Rectal smooth muscle tissue (tissue), 1 donor: ENCODE measurements around the gene GNAO1.

Source experiments
- H3K27ac ChIP-seq: one replicate; pipeline ENCODE4 v1.7.0; 2013; ENCODE audit warnings: low read depth, low read length, inconsistent platforms
- H3K27me3 ChIP-seq: one replicate; pipeline ENCODE4 v1.7.0; 2013; ENCODE audit warnings: low read length; ENCODE audit not compliant: control insufficient read depth, insufficient read depth
- H3K36me3 ChIP-seq: one replicate; pipeline ENCODE4 v1.7.0; 2013; ENCODE audit warnings: low read length; ENCODE audit not compliant: control insufficient read depth, insufficient read depth
- H3K4me1 ChIP-seq: one replicate; pipeline ENCODE4 v1.7.0; 2013; ENCODE audit warnings: low read length; ENCODE audit not compliant: control insufficient read depth, insufficient read depth
- H3K4me3 ChIP-seq: one replicate; pipeline ENCODE4 v1.7.0; 2013; ENCODE audit warnings: low read length
- H3K9ac ChIP-seq: one replicate; pipeline ENCODE4 v1.7.0; 2013; ENCODE audit warnings: low read length

Gene GNAO1

DNA sequence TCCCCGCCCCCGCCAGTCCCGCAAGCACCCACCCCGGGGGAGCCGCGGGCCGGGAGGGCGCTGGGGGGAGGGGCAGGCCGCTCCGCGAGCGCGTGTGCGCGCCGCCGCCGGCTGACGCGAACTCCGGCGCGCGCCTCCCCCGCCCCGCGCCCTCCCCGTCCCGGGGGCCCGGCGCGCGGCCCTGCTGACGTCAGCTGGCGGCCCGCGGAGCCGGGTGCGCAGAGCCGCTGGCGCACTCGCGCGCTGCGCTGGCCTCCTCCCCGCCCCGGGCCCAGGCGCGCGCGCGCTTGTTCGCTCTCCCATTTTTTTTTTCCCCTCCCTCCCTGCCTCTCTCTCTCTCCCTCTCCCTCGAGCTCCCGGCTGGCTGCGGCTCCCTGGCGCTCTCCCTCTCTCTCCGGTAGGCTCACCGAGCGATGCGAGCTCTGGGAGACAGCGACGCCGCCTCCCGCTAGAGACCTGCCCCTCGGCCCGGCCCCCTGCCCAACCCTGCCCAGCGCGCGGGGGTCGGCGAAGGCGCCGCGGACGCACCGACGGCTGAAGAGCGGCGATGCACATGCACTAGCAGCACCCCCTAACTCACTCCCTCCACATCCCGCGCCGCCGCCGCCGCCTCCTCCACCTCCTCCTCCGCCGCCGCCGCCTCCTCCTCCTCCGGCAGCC lies at the start of gene GNAO1:
GNAO1 (plus strand) TSS at position 334 of the 660 bp plus-strand sequence. CDS start 747 bp downstream, outside the sequence.
- Histone ChIP-seq H3K4me1 (peaks cover 8% of the 10 kb centered on the region), H3K36me3 (no peaks in the 10 kb centered on the region), H3K27me3 (peaks cover 2% of the 10 kb centered on the region), H3K4me3 (peak within 1 kb of the TSS; percentile 68), H3K9ac (peak within 1 kb of the TSS; percentile 59), H3K27ac (peak within 1 kb of the TSS; percentile 94)

DNA sequence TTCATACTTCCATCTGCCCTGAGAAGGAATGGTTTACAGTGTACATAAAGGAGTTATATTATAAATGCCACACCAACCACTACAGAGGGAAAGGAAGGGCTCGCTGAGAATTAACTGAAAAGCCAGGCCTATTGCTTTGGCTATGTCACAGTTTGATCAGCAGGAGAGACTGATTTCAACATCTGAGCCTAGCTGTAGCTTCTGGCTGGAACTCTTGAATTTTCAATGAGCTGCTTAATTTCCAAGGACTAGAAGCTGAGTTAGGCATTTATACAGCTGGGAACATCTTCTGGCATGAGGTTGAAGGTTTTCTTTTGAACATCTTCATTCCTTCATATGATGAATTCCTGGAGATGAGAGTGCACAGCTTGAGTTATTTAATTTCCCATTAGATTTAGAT lies 47.6 kb upstream of the GNAO1 start:
- Histone ChIP-seq H3K36me3 (no peaks in the 10 kb centered on the region), H3K27me3 (no peaks in the 10 kb centered on the region), H3K4me1 (no peaks in the 10 kb centered on the region), H3K4me3 (no peak overlapping the region), H3K27ac (no peak overlapping the region), H3K9ac (no peak overlapping the region)

DNA sequence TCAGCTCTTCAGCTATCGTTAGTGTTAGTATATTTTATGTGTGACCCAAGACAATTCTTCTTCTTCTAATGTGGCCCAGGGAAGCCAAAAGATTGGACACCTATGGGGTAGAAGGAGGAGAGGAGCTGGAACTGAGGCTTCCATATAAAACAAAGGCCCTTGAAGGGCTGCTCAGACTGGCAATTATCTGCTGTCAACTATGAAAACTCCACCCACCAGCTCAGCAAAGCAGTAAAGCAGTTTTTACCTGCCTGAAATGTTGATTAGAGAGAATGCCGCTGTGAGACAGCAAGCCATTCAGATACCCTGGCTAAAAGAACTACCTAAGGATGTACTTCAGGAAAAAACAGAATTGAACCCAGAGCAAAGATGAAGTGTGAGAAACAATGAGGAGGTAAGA lies 45.9 kb upstream of the GNAO1 start:
- H3K27me3 ChIP-seq, result no peaks in the 10 kb centered on the region
- H3K4me1 ChIP-seq, result peaks cover 2% of the 10 kb centered on the region
- no peak overlapping the region for H3K4me3 ChIP-seq
- H3K36me3 ChIP-seq, result no peaks in the 10 kb centered on the region
- H3K9ac ChIP-seq, result no peak overlapping the region
- H3K27ac ChIP-seq, result no peak overlapping the region

DNA sequence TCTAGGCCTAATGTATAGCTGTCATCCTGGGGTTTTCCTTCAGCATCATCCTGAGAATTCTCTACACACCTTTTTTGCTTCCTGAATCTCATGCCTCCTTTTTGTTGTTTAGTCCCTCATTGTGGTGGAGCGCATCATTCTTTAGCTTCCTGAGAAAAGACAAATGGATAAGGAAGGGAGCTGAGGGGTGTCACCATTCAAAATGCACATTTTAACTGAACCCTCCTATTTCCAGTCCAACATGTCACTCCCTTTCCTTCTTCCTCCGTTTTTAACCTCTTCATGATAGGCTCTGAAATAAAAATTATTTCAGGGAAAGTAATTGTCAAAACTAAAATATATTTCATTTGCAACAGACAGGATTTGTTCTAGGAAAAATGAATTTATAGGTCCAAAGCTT lies 39.7 kb upstream of the GNAO1 start:
- Histone ChIP-seq H3K9ac (no peak overlapping the region), H3K27me3 (no peaks in the 10 kb centered on the region), H3K4me3 (no peak overlapping the region), H3K27ac (no peak overlapping the region), H3K4me1 (peaks cover 2% of the 10 kb centered on the region), H3K36me3 (no peaks in the 10 kb centered on the region)

DNA sequence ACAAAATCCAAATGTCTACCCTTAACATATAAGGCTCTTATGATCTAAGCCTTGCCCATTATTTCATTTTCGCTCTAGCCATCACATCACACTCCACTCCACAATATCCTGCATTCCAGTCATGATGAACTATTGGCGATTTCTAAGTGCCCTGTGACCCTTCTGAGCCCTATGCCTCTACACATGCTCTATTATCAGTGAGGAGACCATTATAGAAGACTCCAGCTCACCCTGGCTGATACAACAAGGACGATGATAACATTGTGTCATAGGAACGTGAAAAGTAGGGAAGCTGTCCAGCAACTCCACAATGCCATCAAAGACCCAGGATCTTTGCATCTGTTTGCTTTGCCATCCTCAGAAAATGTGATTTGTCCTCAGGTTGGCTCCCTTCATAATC lies 29.6 kb upstream of the GNAO1 start:
- Histone ChIP-seq H3K9ac (no peak overlapping the region), H3K4me1 (peaks cover 6% of the 10 kb centered on the region), H3K27ac (no peak overlapping the region), H3K27me3 (no peaks in the 10 kb centered on the region), H3K36me3 (no peaks in the 10 kb centered on the region), H3K4me3 (no peak overlapping the region)

DNA sequence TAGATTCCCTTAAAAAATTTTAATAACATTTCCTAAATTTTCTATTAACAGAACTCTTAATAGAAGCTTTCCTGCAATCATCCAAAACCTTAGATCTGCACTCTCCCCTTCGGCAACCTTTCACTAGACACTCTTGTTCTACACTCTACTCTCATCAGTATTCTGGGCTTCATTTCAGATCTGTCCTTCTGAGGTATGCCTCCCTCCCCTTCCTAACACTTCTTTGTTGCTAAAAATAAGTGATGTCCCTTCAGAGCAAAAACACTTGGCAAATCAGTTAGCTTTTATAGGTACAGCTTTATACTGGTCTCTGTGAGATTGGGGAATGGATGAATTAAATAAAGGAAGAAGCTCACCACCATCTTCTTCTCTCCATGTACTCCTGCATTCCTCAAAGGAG lies 28.2 kb upstream of the GNAO1 start:
- no peaks in the 10 kb centered on the region for H3K36me3 ChIP-seq
- peaks cover 6% of the 10 kb centered on the region for H3K4me1 ChIP-seq

DNA sequence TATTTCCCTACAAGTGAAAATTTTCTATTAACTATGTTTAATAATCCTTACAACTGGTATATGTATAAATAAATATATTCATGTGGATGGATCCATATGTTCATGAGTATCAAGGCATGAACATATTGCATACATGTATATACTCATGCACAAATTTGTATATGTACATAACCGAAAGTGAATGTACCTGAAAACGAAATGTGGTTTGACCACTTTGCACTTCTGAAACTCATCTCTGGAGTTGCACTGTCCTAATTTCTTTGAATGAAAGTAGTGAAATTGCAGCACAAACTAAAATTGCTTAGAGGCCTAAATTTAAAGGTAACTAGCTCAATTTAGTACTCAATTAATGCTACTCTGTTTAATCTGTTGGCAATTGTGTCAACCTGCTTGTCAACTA lies 27.4 kb upstream of the GNAO1 start:
- Histone ChIP-seq H3K36me3 (no peaks in the 10 kb centered on the region), H3K27ac (no peak overlapping the region), H3K4me1 (peaks cover 6% of the 10 kb centered on the region), H3K9ac (no peak overlapping the region), H3K27me3 (no peaks in the 10 kb centered on the region), H3K4me3 (no peak overlapping the region)

More for the DNA sequence above, 28.2 kb upstream of the GNAO1 start:
- H3K27me3 ChIP-seq, result no peaks in the 10 kb centered on the region
- no peak overlapping the region for H3K27ac ChIP-seq
- no peak overlapping the region for H3K9ac ChIP-seq
- no peak overlapping the region for H3K4me3 ChIP-seq

DNA sequence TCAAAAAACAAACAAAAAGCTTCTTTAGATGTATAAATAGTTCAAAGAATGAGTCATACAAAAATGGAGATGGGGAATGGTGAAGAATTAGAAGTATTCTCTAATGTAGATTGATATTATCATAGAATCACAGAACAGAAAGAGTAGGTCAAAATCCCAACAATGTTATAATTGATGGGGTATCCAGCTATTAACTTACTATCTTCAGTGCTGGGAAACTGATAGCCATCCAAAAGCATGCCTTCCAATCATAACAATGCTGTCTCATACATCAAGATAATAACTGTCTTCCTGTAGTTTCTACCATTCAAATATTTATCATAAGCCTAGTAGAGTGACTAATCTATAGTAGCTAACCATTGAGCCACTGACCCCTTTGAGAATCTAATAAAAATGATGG lies 26.7 kb upstream of the GNAO1 start:
- Histone ChIP-seq H3K4me1 (peaks cover 6% of the 10 kb centered on the region), H3K36me3 (no peaks in the 10 kb centered on the region), H3K9ac (no peak overlapping the region), H3K27me3 (no peaks in the 10 kb centered on the region), H3K4me3 (no peak overlapping the region), H3K27ac (no peak overlapping the region)

DNA sequence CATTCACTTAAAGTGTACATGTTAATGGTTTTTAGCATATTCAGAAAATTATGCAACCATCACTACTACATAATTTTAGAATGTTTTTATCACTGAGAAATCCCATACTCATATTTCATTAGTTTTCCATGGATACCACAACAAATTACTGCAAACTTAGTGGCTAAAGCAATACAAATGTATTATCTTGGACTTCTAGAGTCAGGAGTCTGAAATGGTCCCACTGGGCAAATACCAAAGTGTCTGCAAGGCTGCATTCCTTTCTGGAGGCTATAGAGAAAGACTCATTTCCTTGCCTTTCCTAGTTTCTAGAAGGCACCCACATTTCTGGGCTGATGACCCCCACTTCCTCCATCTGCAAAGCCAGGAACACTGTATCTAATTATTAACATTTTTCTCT lies 16.9 kb upstream of the GNAO1 start:
- Histone ChIP-seq H3K4me3 (no peak overlapping the region), H3K27me3 (no peaks in the 10 kb centered on the region)

DNA sequence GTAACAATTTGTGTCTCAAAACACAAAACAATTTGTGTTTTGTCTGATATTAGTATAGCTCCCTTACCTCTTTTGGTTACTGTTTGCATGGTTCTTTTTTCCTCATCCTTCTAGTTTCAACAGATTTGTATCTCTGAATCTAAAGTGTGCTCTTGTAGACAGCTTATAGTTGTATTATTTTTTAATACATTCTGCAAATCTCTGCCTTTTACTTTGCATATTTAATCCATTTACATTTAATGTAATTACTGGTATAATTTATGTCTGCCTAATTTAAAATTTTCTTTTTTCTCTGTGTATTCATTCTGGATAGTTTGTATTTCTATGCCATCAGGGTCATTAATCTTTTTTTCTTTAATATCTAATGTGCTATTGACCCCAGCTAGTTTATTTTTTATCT lies 9.9 kb upstream of the GNAO1 start:
- Histone ChIP-seq H3K9ac (no peak overlapping the region), H3K4me3 (no peak overlapping the region), H3K4me1 (no peaks in the 10 kb centered on the region), H3K27me3 (no peaks in the 10 kb centered on the region), H3K27ac (no peak overlapping the region), H3K36me3 (no peaks in the 10 kb centered on the region)

More for the DNA sequence above, 16.9 kb upstream of the GNAO1 start:
- Histone ChIP-seq H3K9ac (no peak overlapping the region), H3K27ac (no peak overlapping the region), H3K36me3 (no peaks in the 10 kb centered on the region), H3K4me1 (no peaks in the 10 kb centered on the region)

DNA sequence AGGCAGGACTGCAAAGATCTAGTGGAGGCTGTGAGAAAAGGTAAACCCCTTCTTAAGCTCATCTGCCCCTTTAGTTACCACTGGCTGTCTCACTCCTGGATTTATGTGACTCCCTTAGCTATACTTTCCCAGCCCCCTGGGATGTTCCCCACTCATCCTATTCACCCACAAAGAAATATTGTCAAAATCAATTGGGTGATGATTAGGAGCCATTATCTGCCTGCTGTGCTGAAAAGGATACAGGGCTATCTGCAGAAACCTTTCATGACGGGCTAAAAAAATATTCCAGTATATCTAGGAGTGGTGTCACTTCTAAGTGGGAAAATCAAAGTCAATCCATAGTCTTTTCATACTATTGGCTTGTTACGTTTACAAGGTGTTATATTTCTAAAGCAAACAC lies 8.0 kb upstream of the GNAO1 start:
- H3K4me3 ChIP-seq, result no peak overlapping the region
- H3K27ac ChIP-seq, result no peak overlapping the region
- no peaks in the 10 kb centered on the region for H3K36me3 ChIP-seq
- H3K27me3 ChIP-seq, result no peaks in the 10 kb centered on the region
- H3K9ac ChIP-seq, result no peak overlapping the region
- no peaks in the 10 kb centered on the region for H3K4me1 ChIP-seq

DNA sequence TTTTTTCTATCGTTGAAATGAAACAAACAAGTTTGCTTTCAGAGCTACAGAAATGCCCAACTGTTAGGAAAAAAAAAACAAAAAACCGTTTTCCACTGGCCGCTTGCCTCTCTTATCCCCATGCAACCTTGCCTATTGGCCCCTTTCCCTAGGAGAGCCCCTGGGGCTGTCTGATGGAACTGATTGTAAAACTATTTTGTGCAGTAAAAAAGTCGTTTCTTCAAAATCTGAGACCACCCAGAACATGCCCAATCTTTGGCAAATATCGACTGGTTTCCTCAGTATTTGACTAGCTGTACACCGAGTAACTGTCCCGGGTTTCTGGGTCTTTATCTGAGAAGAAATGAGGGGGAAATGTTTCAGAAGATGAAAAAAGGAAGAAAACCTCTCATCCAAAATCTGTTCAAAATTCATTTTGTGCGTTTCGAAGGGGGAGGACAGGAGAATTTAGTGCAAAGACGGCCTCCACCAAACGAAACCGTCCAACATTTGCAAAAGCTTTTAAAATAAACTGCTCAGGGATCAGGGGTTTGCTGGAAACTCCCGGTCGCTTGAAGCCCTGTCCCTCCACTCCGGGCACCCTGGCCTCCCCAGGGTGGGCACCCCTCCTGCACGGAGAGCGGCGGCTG lies 1.1 kb upstream of the GNAO1 start:
- Histone ChIP-seq H3K27ac (peak overlapping the region; percentile 94), H3K36me3 (no peaks in the 10 kb centered on the region), H3K4me3 (peak overlapping the region; percentile 56), H3K9ac (peak overlapping the region; percentile 27), H3K4me1 (peaks cover 6% of the 10 kb centered on the region), H3K27me3 (peaks cover 2% of the 10 kb centered on the region)

DNA sequence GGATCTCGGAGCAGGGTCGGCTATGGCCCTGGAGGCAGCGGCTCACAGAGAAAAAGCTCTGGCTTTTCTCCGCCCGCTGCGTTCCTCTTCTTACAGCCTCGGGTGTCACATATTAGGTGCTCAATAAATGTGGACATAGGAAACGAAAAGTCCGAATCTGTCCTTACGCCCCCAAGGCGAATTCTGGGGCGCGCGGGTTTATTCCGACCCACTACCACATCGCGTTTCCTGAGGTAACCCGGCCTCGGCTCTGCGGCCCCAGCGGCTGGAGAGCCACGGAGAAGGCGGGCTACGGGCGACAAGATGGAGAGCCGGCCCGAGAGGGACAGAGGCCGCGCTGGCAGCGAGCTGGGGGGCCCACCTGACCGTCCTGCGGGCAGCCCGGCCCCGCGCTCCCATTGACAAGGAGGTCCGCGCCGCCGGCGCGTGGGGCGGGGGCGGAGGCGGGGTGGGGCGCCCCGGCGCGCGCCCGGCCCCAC lies 573 bp upstream of the GNAO1 start:
- H3K27me3 ChIP-seq, result peaks cover 2% of the 10 kb centered on the region
- H3K36me3 ChIP-seq, result no peaks in the 10 kb centered on the region

More for the DNA sequence above, 573 bp upstream of the GNAO1 start:
- H3K27ac ChIP-seq, result peak overlapping the region; percentile 94
- H3K4me1 ChIP-seq, result peaks cover 8% of the 10 kb centered on the region
- peak overlapping the region; percentile 56 for H3K4me3 ChIP-seq
- H3K9ac ChIP-seq, result peak overlapping the region; percentile 27
